HG02798 (cell line): Measurements from ENCODE around the gene AZI2.

Source experiments
- ATAC-seq: cut with Tn5 transposase; IDR thresholded peaks from one replicate; pipeline ENCODE4 v1.9.1; 2021; ENCODE audit warnings: mild to moderate bottlenecking; ENCODE audit not compliant: unreplicated experiment, poor library complexity

Gene AZI2

GRCh38 chr3:28308196-28308595 is 40.4 kb downstream of the AZI2 start:
- ATAC-seq = no peak

- ATAC-seq = no peak
These were observed 46.9 kb downstream of the AZI2 start for GRCh38 chr3:28301688-28302087.

GRCh38 chr3:28300345-28300962 is 48.2 kb downstream of the AZI2 start:
- ATAC-seq = no peak

- ATAC-seq = no peak
These were observed 48.9 kb downstream of the AZI2 start for GRCh38 chr3:28299705-28300104.

GRCh38 chr3:28295898-28296490 is 52.6 kb downstream of the AZI2 start:
- ATAC-seq = peak; percentile 52

- ATAC-seq = no peak
These were observed 53.8 kb downstream of the AZI2 start for GRCh38 chr3:28294667-28295413.

- no peak for ATAC-seq
These were observed 56.0 kb downstream of the AZI2 start for GRCh38 chr3:28292622-28293021.

- no peak for ATAC-seq
These were observed 57.0 kb downstream of the AZI2 start for GRCh38 chr3:28291577-28291976.

GRCh38 chr3:28290863-28291300 is 57.7 kb downstream of the AZI2 start:
- ATAC-seq = no peak

- no peak for ATAC-seq
These were observed 61.6 kb downstream of the AZI2 start for GRCh38 chr3:28287046-28287445.

- peak; percentile 92 for ATAC-seq
These were observed 62.0 kb downstream of the AZI2 start for GRCh38 chr3:28286595-28286994.

- ATAC-seq = no peak
These were observed 67.8 kb downstream of the AZI2 start for GRCh38 chr3:28280781-28281180.

- no peak for ATAC-seq
These were observed 68.9 kb downstream of the AZI2 start for GRCh38 chr3:28279770-28280169.

- no peak for ATAC-seq
These were observed 69.7 kb downstream of the AZI2 start for GRCh38 chr3:28278918-28279317.

GRCh38 chr3:28273837-28274236 is 74.8 kb downstream of the AZI2 start:
- no peak for ATAC-seq
